Measurements from ENCODE around the gene KRTAP6-2.

The KRTAP6-2 gene

DNA sequence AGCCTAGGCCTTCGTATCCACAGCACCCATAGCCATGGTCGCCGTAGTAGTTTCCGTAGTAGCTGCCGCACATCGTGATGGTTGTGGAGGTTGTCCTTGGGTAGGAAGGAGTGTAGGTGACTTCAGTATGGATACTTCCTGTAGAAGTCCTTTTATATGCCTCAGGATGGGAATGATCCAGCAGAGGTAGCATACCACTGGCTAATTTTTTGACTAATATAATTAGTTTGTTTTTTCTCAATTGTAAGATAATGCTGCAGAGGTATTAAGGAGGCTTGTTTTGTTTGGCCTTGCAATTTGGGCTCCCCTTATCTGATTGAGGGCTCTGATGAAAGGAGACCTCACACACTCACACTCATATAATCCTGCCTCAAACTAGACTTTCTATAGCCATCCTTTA lies at the start of gene KRTAP6-2:
KRTAP6-2 (minus strand) TSS at position 101 of the 400 bp plus-strand sequence; CDS start at position 73, 28 bp downstream.
- no peak for DNase-seq

DNA sequence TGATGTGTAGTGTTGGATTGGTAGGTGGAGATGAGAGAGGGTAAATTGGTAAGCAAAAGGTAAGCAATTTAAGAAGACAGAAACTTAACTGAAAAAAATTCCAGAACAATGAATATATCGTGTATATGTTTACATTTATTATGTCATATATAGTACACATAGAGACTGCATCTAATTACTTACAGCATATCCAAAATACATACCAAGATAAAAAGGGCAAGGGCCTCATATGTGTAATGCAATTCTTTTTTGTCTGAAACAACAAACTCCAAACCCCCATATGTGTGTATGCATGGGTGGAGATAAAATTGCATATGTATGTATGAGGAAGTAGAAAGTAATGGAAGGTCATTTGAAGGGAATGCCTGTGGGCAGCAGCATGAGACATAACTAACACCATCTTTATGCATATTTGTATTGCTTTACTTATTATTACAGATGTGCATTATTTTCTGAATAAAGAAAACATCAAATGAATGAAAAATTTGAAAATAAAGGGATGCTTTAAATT lies 48.3 kb upstream of the KRTAP6-2 start:
- no peak for DNase-seq

- DNase-seq = no peak
Observed at GRCh38 chr21:30642564-30642963, 43.9 kb upstream of the KRTAP6-2 start, which contains the start of gene KRTAP20-3. Gene KRTAP20-3, plus strand, starts transcription at chr21:30642864.

DNA sequence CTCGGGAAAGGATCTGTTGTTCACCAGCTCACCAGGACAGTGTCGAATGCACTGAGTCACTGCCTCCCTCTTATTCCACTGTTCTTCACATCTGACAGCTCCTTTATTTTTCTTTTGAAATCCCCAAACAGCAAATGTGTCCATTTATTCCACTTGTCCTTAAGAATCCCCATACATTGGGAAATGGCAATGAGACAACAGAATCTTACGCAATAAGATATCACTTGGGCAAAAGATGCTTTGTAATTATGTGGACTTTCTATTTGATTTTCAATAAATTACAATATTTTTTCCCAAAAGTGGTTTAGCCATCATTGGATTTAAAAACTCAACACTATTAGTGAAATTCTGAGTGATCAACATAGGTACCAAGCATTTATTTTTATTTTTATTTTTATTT lies 40.0 kb upstream of the KRTAP6-2 start:
- no peak for DNase-seq

DNA sequence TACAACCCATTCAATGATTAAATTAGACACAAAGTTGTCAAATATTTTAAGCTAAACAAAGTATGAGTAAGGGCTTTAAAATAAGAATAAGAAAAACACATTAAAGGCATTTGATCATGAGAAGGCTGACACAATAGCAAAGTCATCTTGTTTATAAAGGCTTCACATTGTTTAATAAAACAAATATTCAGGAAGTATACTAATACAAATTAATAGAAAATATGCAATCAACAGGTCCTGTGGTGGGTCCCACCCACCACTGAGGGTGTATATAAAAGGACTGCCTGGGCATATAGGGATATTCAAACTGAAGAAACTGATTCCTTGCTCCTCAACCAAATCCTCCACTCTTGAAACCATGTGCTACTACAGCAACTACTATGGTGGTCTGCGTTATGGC lies 36.2 kb upstream of the KRTAP6-2 start, which contains the start of gene KRTAP20-2:
KRTAP20-2 (plus strand) TSS at position 301 of the 400 bp plus-strand sequence; CDS start at position 359, 58 bp downstream.
- no peak for DNase-seq

DNA sequence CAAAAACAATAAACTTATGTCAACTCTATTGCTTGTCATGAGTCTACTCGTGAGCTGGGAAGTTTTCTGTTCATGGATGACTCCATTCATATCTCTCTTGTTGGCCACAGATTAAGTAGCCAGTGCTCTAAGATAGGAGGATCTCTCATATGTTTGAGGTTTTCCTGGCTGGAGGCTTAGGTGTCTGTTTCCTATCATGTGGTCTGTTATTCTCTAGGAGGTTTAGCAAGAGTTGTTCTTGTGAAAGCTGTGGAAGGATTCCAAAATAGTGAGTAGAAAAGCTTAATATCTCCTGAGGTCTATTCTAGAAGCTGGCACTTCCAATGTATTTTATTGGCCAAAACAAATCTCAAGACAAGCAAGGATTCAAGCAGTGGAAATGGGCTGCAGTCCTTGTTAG lies 30.5 kb upstream of the KRTAP6-2 start:
- no peak for DNase-seq

- DNase-seq = no peak
Observed at GRCh38 chr21:30628109-30628508, 29.4 kb upstream of the KRTAP6-2 start.

- DNase-seq = no peak
Observed at GRCh38 chr21:30625449-30626165, 26.9 kb upstream of the KRTAP6-2 start.

- no peak for DNase-seq
Observed at GRCh38 chr21:30623362-30623761, 24.7 kb upstream of the KRTAP6-2 start.

DNA sequence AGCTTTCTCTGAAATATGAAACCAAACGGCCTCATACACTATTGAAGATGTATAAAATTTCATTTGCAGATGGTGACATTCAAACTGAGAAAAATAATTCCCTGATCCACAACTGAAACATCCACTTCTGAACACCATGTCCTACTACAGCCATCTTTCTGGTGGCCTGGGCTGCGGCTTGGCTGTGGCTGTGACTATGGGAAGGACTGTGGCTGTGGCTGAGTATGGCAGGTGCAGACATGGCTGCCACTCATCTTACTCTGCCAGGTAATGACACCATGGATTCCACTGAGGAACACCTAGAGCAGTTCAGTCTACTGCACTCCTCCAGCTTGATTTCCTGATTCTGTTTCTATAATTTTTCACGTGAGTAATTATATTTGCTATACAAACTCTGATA lies 21.8 kb upstream of the KRTAP6-2 start, which contains the start of gene KRTAP20-4:
KRTAP20-4 (plus strand) TSS at position 106 of the 400 bp plus-strand sequence.
- DNase-seq = no peak

- no peak for DNase-seq
Observed at GRCh38 chr21:30620080-30620479, 21.4 kb upstream of the KRTAP6-2 start.

DNA sequence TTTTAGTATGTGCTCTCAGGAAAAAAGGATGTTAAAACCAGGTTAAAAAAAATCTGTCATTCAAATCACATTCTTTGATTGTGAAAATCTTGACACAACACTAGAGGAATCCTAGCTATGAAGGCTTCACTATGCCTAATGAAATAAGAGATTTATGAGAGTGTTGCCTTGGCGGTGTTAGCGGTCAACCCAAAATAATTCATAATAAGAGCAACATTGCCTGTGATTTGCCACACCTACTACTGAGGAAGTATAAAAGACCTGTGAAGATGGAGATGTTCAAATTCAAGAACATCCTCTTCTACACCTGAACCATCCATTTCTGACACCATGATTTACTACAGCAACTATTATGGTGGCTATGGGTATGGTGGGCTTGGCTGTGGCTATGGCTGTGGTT lies 17.4 kb upstream of the KRTAP6-2 start, which contains the start of gene KRTAP20-1:
KRTAP20-1 (plus strand) TSS at position 301 of the 400 bp plus-strand sequence; CDS start at position 331, 30 bp downstream.
- DNase-seq = no peak

DNA sequence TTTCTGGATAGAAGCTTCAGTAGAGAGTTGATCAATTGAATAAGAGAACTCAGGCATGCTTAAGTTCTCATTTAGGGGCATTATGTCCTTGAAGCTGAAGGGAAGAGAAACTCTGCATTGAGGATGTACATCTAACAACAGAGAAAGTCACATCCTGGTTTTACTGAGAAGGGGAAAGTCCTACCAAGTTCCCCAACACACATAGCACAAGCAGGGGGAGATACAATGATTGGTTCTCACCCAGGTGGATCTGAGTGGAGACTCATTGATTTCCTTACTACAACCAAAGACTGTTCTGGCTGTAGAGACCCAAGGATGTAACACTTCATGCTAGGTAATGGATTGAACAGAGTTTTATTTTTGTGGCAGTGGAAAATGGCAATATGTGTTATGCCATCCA lies 16.5 kb upstream of the KRTAP6-2 start:
- DNase-seq = no peak

DNA sequence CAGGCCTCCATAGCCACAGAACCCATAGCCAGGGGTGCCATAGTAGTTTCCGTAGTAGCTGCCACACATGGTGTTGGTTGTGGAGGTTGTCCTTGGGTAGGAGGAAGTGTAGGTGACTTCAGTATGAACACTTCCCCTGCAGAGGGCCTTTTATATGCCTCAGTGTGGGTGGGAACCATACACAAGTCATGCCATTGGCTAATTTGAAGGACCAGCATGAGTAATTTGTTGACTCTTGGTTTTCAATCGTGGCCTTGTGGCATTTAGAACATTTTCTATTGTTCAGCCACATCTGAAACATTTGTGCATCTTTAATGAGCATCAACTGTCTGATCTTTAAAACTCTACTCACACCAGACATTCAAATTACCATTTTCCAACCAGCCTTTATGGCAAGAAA lies 15.1 kb upstream of the KRTAP6-2 start, which contains the start of gene KRTAP6-1:
KRTAP6-1 (minus strand) TSS at position 95 of the 400 bp plus-strand sequence; CDS start at position 69, 26 bp downstream.
- no peak for DNase-seq

GRCh38 chr21:30612132-30612531 lies 13.4 kb upstream of the KRTAP6-2 start:
- no peak for DNase-seq

DNA sequence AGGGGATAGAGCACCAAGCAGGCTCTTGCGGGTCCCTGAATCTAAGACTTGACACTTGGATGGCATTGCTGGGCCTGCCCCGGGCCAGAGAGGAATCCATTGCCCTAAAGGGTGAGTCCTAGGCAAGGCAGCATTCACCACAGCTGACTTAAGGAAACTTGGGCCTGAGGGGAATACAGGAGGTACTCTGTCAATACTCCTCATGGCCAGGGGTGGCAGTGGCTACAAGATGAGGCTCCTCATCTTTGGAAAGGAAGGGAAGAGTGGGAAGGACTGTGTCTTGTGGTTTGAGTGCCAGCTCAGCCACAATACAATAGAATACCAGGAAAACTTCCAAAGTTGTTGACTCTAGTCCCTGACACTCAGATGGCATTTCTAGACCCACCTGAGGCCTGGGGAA lies 7.3 kb upstream of the KRTAP6-2 start:
- DNase-seq = no peak

DNA sequence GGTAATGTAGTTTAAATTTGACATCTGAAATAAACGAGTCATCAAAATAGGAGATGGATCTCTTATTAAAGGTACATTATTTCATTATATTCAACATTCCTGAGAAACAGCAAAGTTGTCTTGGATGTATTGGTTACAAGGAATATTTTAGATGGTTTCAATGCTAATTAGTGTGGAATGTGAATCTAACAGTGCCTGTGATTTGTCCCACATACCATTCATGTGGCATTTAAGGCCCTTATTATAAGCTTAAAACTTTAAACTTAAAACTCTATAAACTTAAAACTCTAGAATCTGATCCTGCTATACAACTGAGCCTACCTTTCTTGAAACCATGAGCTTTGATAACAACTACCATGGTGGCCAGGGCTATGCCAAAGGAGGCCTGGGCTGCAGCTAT lies 2.1 kb upstream of the KRTAP6-2 start, which contains the start of gene KRTAP22-1:
KRTAP22-1 (plus strand) TSS at position 301 of the 400 bp plus-strand sequence.
- DNase-seq = no peak

DNA sequence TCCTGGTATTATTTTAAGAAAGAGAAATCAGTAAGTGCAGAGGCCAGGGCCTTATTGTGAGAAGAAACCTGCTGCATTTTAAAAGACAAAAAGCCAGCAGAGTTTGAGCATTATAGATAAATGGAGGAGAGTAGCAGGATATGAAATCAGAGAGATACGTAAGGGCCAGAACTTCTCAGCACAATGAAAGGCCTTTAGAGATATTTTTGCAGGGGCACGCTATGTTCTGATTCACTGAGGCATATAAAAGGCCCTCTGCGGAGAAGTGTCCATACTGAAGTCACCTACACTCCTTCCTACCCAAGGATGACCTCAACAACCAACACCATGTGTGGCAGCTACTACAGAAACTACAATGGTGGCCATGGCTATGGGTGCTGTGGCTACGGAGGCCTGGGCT lies 6.6 kb downstream of the KRTAP6-2 start, which contains the start of gene KRTAP6-3:
KRTAP6-3 (plus strand) TSS at position 301 of the 400 bp plus-strand sequence; CDS start at position 307, 6 bp downstream.
- DNase-seq = no peak

DNA sequence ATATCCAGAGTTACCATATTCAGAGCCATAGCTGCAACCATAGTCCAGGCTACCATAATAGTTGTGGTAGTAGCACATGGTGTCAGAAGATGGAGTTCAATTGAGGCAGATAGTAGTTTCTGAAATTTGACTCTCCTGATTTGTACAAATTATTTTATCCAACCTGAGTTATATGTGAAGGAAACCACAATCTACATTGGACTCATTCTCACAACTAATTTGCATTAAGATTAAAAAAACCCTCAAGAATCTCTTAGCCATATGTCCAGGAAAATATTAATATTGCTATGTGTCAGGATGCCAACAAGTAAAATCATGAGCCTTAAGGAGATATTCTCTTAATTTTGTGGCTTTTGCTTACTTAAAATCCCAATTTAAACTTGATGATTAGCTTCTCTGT lies 8.4 kb downstream of the KRTAP6-2 start, which contains the start of gene KRTAP22-2:
KRTAP22-2 (minus strand) TSS at position 101 of the 400 bp plus-strand sequence.
- DNase-seq = no peak

- DNase-seq = no peak
Observed at GRCh38 chr21:30582870-30583269, 15.8 kb downstream of the KRTAP6-2 start.

DNA sequence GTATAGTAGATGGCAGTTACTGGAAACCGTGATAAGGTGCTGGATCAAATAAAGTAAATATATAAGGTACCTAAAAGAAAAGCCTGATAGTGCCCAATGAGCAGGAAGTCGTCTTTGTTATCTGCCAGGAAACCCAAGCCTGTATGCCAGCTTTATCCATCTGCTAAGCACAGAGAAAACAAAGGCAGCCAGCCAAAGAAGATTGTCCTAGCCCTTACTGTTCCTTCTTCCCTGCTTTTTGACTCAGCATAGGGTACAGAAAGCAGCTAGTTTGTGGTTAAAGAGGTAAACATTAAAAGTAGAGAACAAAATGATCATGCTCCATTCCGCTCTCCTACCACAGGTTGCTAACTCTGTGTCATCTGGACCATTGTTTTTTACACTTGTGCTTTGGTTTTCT lies 18.6 kb downstream of the KRTAP6-2 start:
- no peak for DNase-seq

- no peak for DNase-seq
Observed at GRCh38 chr21:30579346-30579745, 19.4 kb downstream of the KRTAP6-2 start.

DNA sequence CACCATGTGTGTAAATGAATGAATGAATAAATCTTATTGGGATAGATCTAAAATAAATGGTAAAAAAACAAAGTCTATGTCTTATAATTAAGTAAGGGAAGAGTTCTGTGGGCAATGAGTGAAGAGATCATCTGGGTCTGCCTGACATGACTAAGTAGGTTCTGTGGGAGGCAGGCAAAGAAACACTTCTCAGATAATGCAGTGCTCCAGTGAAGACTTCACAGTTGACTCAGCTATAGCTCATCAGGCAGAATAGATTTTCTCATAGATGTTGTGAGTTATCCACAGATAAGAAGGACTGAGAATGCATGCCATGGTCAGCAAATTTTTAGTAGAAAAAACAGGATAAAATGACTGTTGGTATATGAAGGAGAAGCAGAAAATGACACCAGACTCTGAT lies 20.9 kb downstream of the KRTAP6-2 start:
- DNase-seq = no peak

DNA sequence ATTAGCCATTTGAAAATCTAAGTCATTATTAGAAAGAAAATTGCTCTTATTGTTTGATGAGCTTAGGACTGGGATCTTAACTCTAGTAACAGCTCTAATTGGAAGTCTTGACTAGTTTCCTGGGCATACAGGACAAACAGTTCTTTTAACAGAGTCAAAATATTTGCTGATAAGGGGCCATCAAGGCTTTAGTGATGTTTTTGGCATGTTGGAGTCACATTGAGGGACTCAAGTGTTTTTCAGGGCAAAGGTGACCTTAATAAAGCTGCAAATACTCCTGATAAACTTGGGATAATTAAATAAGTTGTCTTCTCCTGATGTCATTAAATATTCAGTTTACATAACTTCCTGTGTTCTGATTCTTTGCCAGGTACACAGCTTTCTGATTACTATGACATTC lies 31.1 kb downstream of the KRTAP6-2 start:
- DNase-seq = no peak

Data from NCI-H1930 (cell line).